HEK293 (cell line): ENCODE data around the gene AEBP1.

Experiments
- CTCF ChIP-seq: fragments of 450-650 bp; formaldehyde crosslinking; IDR thresholded peaks from 2 replicates; pipeline ENCODE4 v1.5.1; 2016; ENCODE audit warnings: missing biosample characterization, missing genetic modification characterization
- PRDM4 ChIP-seq: fragments of 450-650 bp; formaldehyde crosslinking; IDR thresholded peaks from 2 replicates; pipeline ENCODE4 v1.5.1; 2017; ENCODE audit warnings: missing biosample characterization, missing genetic modification characterization
- ZNF558 ChIP-seq: fragments of 450-650 bp; formaldehyde crosslinking; IDR thresholded peaks from 2 replicates; pipeline ENCODE4 v1.5.1; 2016; ENCODE audit warnings: missing biosample characterization, missing genetic modification characterization

GRCh38 chr7:44105832-44106231 is 1.7 kb downstream of the AEBP1 start:
- no peak for TF ChIP-seq CTCF
- no peak for TF ChIP-seq PRDM4
- TF ChIP-seq ZNF558 (tag by site-specific recombination), result no peak
